Stimulated activated naive CD8-positive, alpha-beta T cell treated with anti-CD3 and anti-CD28 coated beads, Interleukin-15, amount 100 ng/mL, for 72 hours (primary cell): Measurements from ENCODE around the gene TRIM27.
A peak's percentile ranks its signal among the peaks of the same experiment; 100 is the strongest.
"Not testable (repeated sequence)": the region's sequence is repeated elsewhere in the genome, so short reads cannot be mapped to it uniquely, and the experiment has no call there.

ENCODE experiments used
- ATAC-seq: fragments of 150-1000 bp; cut with Tn5 transposase; 2 replicates; pipeline ENCODE4 v1.10.0; 2021; ENCODE audit warnings: mild to moderate bottlenecking, moderate library complexity
- DNase-seq, 2 donors: peaks; one replicate each; pipeline ENCODE4 v3.0.0; 2021 to 2022
- H3K27ac Mint-ChIP-seq, 2 donors: one replicate each; pipeline ENCODE4 v1.8.0; 2022; ENCODE audit warnings: mild to moderate bottlenecking in 2 of 2, mixed read lengths in 2 of 2, moderate library complexity in 2 of 2
- H3K27me3 Mint-ChIP-seq: one replicate; pipeline ENCODE4 v1.8.0; 2022; ENCODE audit warnings: mixed read lengths
- H3K4me1 Mint-ChIP-seq: one replicate; pipeline ENCODE4 v1.8.0; 2022; ENCODE audit warnings: mild to moderate bottlenecking, mixed read lengths
- H3K4me3 Mint-ChIP-seq, 2 donors: one replicate each; pipeline ENCODE4 v1.8.0; 2022; ENCODE audit warnings: mild to moderate bottlenecking in 2 of 2, mixed read lengths in 2 of 2, moderate library complexity in 1 of 2
- H3K9me3 Mint-ChIP-seq, 2 donors: one replicate each; pipeline ENCODE4 v1.8.0; 2022; ENCODE audit warnings: mixed read lengths in 2 of 2

The TRIM27 gene

GRCh38 chr6:28892525-28892924, 31.3 kb downstream of the TRIM27 start:
- no peak for ATAC-seq
- Mint-ChIP-seq H3K4me1 (peaks cover 8% of the 10 kb centered on the region), H3K27ac (no peak overlapping the region), H3K4me3 (no peak overlapping the region), H3K27me3 (no peaks in the 10 kb centered on the region), H3K9me3 (no peaks in the 10 kb centered on the region)
- no peak for DNase-seq

- Mint-ChIP-seq H3K4me3 (no peak overlapping the region), H3K27me3 (no peaks in the 10 kb centered on the region), H3K4me1 (peaks cover 27% of the 10 kb centered on the region), H3K9me3 (no peaks in the 10 kb centered on the region), H3K27ac (no peak overlapping the region)
- no peak for ATAC-seq
- no peak for DNase-seq
Observed at GRCh38 chr6:28887796-28888496, 35.8 kb downstream of the TRIM27 start.

- H3K27ac Mint-ChIP-seq, result no peak overlapping the region
Observed at GRCh38 chr6:28886079-28886439, 37.7 kb downstream of the TRIM27 start.

GRCh38 chr6:28884423-28885131, 39.2 kb downstream of the TRIM27 start:
- ATAC-seq, result peak; percentile 77
- peak overlapping the region; percentile 62 to 73 for H3K4me3 Mint-ChIP-seq
- peak; percentile 83 to 87 for DNase-seq
- peaks cover 50% of the 10 kb centered on the region for H3K4me1 Mint-ChIP-seq
- peak overlapping the region; percentile 69 to 97 for H3K27ac Mint-ChIP-seq
- peaks cover 6 to 8% of the 10 kb centered on the region in 2 donors for H3K9me3 Mint-ChIP-seq
- no peaks in the 10 kb centered on the region for H3K27me3 Mint-ChIP-seq

More at GRCh38 chr6:28886079-28886439, 37.7 kb downstream of the TRIM27 start:
- no peak overlapping the region for H3K4me3 Mint-ChIP-seq
- ATAC-seq (peak; percentile 8), DNase-seq (no peak)
- peaks cover 5 to 6% of the 10 kb centered on the region in 2 donors for H3K9me3 Mint-ChIP-seq
- no peaks in the 10 kb centered on the region for H3K27me3 Mint-ChIP-seq
- H3K4me1 Mint-ChIP-seq, result peaks cover 41% of the 10 kb centered on the region

- Mint-ChIP-seq H3K27me3 (peaks cover 2% of the 10 kb centered on the region), H3K9me3 (peaks cover 6 to 8% of the 10 kb centered on the region in 2 donors), H3K4me1 (peaks cover 48% of the 10 kb centered on the region), H3K27ac (peak overlapping the region; percentile 84 to 100), H3K4me3 (peak overlapping the region; percentile 85 to 95)
- ATAC-seq, result no peak
- peak; percentile 80 for DNase-seq
Observed at GRCh38 chr6:28880894-28881780, 42.6 kb downstream of the TRIM27 start.

GRCh38 chr6:28880519-28880893, 43.3 kb downstream of the TRIM27 start:
- ATAC-seq, result no peak
- H3K27me3 Mint-ChIP-seq, result peaks cover 8% of the 10 kb centered on the region
- peak overlapping the region; percentile 85 to 95 for H3K4me3 Mint-ChIP-seq
- peaks cover 42% of the 10 kb centered on the region for H3K4me1 Mint-ChIP-seq
- H3K9me3 Mint-ChIP-seq, result peaks cover 6 to 8% of the 10 kb centered on the region in 2 donors
- H3K27ac Mint-ChIP-seq, result peak overlapping the region in 1 of 2 donors; percentile 84
- DNase-seq, result no peak

GRCh38 chr6:28876710-28877109, 47.1 kb downstream of the TRIM27 start:
- no peak overlapping the region for H3K27ac Mint-ChIP-seq
- peaks cover 23% of the 10 kb centered on the region for H3K4me1 Mint-ChIP-seq
- peaks cover 9% of the 10 kb centered on the region for H3K27me3 Mint-ChIP-seq
- no peak overlapping the region for H3K4me3 Mint-ChIP-seq
- peaks cover 6 to 8% of the 10 kb centered on the region in 2 donors for H3K9me3 Mint-ChIP-seq
- no peak for ATAC-seq
- no peak for DNase-seq

GRCh38 chr6:28875191-28875747, 48.5 kb downstream of the TRIM27 start:
- H3K27me3 Mint-ChIP-seq, result peaks cover 9% of the 10 kb centered on the region
- ATAC-seq (no peak), DNase-seq (no peak)
- H3K4me3 Mint-ChIP-seq, result no peak overlapping the region
- H3K9me3 Mint-ChIP-seq, result no peaks in the 10 kb centered on the region
- H3K4me1 Mint-ChIP-seq, result peaks cover 9% of the 10 kb centered on the region
- H3K27ac Mint-ChIP-seq, result no peak overlapping the region

- not testable (repeated sequence) for H3K9me3 Mint-ChIP-seq, DNase-seq, H3K4me3 Mint-ChIP-seq, H3K27ac Mint-ChIP-seq, H3K27me3 Mint-ChIP-seq, ATAC-seq
- peaks cover 22% of the 10 kb centered on the region for H3K4me1 Mint-ChIP-seq
Observed at GRCh38 chr6:28872157-28872817, 51.5 kb downstream of the TRIM27 start.

GRCh38 chr6:28871335-28872156, 52.2 kb downstream of the TRIM27 start:
- ATAC-seq, result no peak
- Mint-ChIP-seq H3K27ac (no peak overlapping the region), H3K4me3 (no peak overlapping the region), H3K9me3 (no peaks in the 10 kb centered on the region), H3K27me3 (peaks cover 9% of the 10 kb centered on the region), H3K4me1 (peaks cover 26% of the 10 kb centered on the region)
- no peak for DNase-seq

GRCh38 chr6:28868873-28869272, 54.9 kb downstream of the TRIM27 start:
- Mint-ChIP-seq H3K4me3 (no peak overlapping the region), H3K27ac (no peak overlapping the region), H3K4me1 (peaks cover 38% of the 10 kb centered on the region), H3K9me3 (no peaks in the 10 kb centered on the region), H3K27me3 (no peaks in the 10 kb centered on the region)
- DNase-seq (no peak), ATAC-seq (no peak)

- peak overlapping the region; percentile 88 to 91 for H3K4me3 Mint-ChIP-seq
- peak overlapping the region; percentile 71 to 98 for H3K27ac Mint-ChIP-seq
- H3K4me1 Mint-ChIP-seq, result peaks cover 51% of the 10 kb centered on the region
- no peaks in the 10 kb centered on the region for H3K27me3 Mint-ChIP-seq
- ATAC-seq (peak; percentile 65), DNase-seq (no peak)
- peaks cover 0 to 7% of the 10 kb centered on the region in 2 donors for H3K9me3 Mint-ChIP-seq
Observed at GRCh38 chr6:28867086-28867409, 56.7 kb downstream of the TRIM27 start.

- not testable (repeated sequence) for H3K27me3 Mint-ChIP-seq, H3K9me3 Mint-ChIP-seq
- peak overlapping the region; percentile 88 to 91 for H3K4me3 Mint-ChIP-seq
- DNase-seq (peak; percentile 82 to 84), ATAC-seq (peak; percentile 76)
- peak overlapping the region; percentile 87 to 98 for H3K27ac Mint-ChIP-seq
- peaks cover 51% of the 10 kb centered on the region for H3K4me1 Mint-ChIP-seq
Observed at GRCh38 chr6:28866205-28867085, 57.3 kb downstream of the TRIM27 start.
